OCI-LY7 (cell line): ENCODE measurements around the gene ZNF613. TPM values are rescaled to one million over a fixed set of nuclear protein-coding genes. Genes with fewer than 3 reads are reported as not detected.
"Not testable (repeated sequence)": the region's sequence is repeated elsewhere in the genome, so short reads cannot be mapped to it uniquely, and the experiment has no call there.

ENCODE experiments used
- BruUV-seq: library from RNA; stranded (reverse); fragments of 400-500 nt; replicated peaks from 2 replicates; lab custom pipeline; 2021; lab: Mats Ljungman, UMichigan
- CTCF ChIA-PET: fragments of 300-600 bp; sonication (Branson Sonifier 250); formaldehyde crosslinking; loops from one replicate; lab custom pipeline; 2022; ENCODE audit warnings: antibody characterized with exemption; ENCODE audit not compliant: unreplicated experiment; lab: Charles Lee
- POLR2A ChIA-PET: fragments of 300-600 bp; sonication (Branson Sonifier 250); formaldehyde crosslinking; loops from one replicate; lab custom pipeline; 2022; ENCODE audit warnings: antibody characterized with exemption; lab: Charles Lee
- DNase-seq: peaks from one replicate; pipeline ENCODE4 v3.0.0-alpha.2; 2015; ENCODE audit warnings: low spot score
- H2AFZ ChIP-seq: fragments of 200-600 bp; sonication (generic), shearing (Covaris generic); 2 replicates; pipeline ENCODE4 v1.6.1; 2014; ENCODE audit warnings: mild to moderate bottlenecking, antibody characterized with exemption, low read length, moderate library complexity
- H3K27ac ChIP-seq: fragments of 200-600 bp; sonication (generic); 2 replicates; pipeline ENCODE4 v1.5.1; 2014; ENCODE audit warnings: mixed run types, low read depth, mild to moderate bottlenecking, moderate library complexity, low read length, inconsistent platforms; ENCODE audit not compliant: poor library complexity, severe bottlenecking
- H3K36me3 ChIP-seq: fragments of 200-600 bp; sonication (generic); 2 replicates; pipeline ENCODE4 v1.6.1; 2014; ENCODE audit warnings: mild to moderate bottlenecking, antibody characterized with exemption, low read length, moderate library complexity, mixed read lengths; ENCODE audit not compliant: insufficient read depth
- H3K4me1 ChIP-seq: fragments of 200-600 bp; sonication (generic); 2 replicates; pipeline ENCODE4 v1.5.1; 2014; ENCODE audit warnings: mild to moderate bottlenecking, low read length; ENCODE audit not compliant: insufficient read depth, poor library complexity, severe bottlenecking
- H3K4me2 ChIP-seq: fragments of 200-600 bp; sonication (generic); 2 replicates; pipeline ENCODE4 v1.6.1; 2014; ENCODE audit warnings: mild to moderate bottlenecking, low read length
- H3K4me3 ChIP-seq: fragments of 200-600 bp; sonication (generic); 2 replicates; pipeline ENCODE4 v1.5.1; 2014; ENCODE audit warnings: mild to moderate bottlenecking, low read depth, low read length; ENCODE audit not compliant: poor library complexity, severe bottlenecking
- H3K79me2 ChIP-seq: fragments of 200-600 bp; sonication (generic); 2 replicates; pipeline ENCODE4 v1.6.1; 2016; ENCODE audit warnings: low read depth, mild to moderate bottlenecking, low read length, moderate library complexity, mixed read lengths; ENCODE audit not compliant: insufficient read depth
- H3K9me2 ChIP-seq: fragments of 200-600 bp; sonication (generic); 2 replicates; pipeline ENCODE4 v1.6.1; 2016; ENCODE audit warnings: mild to moderate bottlenecking, low read length, mixed read lengths; ENCODE audit not compliant: insufficient read depth
- H3K9me3 ChIP-seq: fragments of 200-600 bp; sonication (generic); 2 replicates; pipeline ENCODE4 v1.6.1; 2014; ENCODE audit warnings: mild to moderate bottlenecking, mixed run types, low read length, mixed read lengths
- H4K20me1 ChIP-seq: fragments of 200-600 bp; sonication (generic); 2 replicates; pipeline ENCODE4 v1.6.1; 2014; ENCODE audit warnings: mild to moderate bottlenecking, antibody characterized with exemption, low read length, moderate library complexity, mixed read lengths; ENCODE audit not compliant: insufficient read depth
- CTCF ChIP-seq: fragments of 200-600 bp; sonication (generic); conservative IDR thresholded peaks from 2 replicates; pipeline ENCODE4 v1.5.1; 2014; ENCODE audit warnings: mild to moderate bottlenecking, antibody characterized with exemption, low read length, moderate library complexity, mixed read lengths
- EZH2phosphoT487 ChIP-seq: fragments of 200-600 bp; sonication (generic); IDR thresholded peaks from 2 replicates; pipeline ENCODE4 v1.6.1; 2018; ENCODE audit warnings: low read depth, borderline replicate concordance, mild to moderate bottlenecking, mixed run types, antibody characterized with exemption, low read length, moderate library complexity, mixed read lengths
- intact Hi-C: fragments of 100-400 bp; cut with micrococcal nuclease; formaldehyde crosslinking; loops from one replicate; pipeline ENCODE4 v1.10.0; 2022; ENCODE audit not compliant: unreplicated experiment
- total RNA-seq, 2 experiments: library from RNA; depleted of rRNA in 1 of 2; stranded (reverse); fragments of >200 nt in 1 of 2; shearing (Covaris generic) in 1 of 2; gene quantifications; 2 replicates each; pipeline ENCODE4 v1.2.3, GENCODE V29; 2014 to 2022

Gene ZNF613
- total RNA-seq, 2 experiments from 2014 or later = 4.5 to 10.0 TPM

GRCh38 chr19:51959791-51960190 lies 32.5 kb downstream of the ZNF613 start:
- H3K36me3 ChIP-seq = peaks cover 7% of the 10 kb centered on the region; the same call in 1 of the 2 replicates
- TF ChIP-seq EZH2phosphoT487 (no peak), CTCF (no peak)
- H3K4me2 ChIP-seq = no peak overlapping the region
- no peaks in the 10 kb centered on the region for H4K20me1 ChIP-seq
- no peak for DNase-seq
- CTCF ChIA-PET = no interaction called here
- no peaks in the 10 kb centered on the region for H3K79me2 ChIP-seq
- no peaks in the 10 kb centered on the region for H3K9me2 ChIP-seq
- H2AFZ ChIP-seq = no peak overlapping the region
- POLR2A ChIA-PET = no interaction called here
- no TSS peak for BruUV-seq
- H3K9me3 ChIP-seq = no peaks in the 10 kb centered on the region
- H3K4me3 ChIP-seq = no peak overlapping the region
- H3K4me1 ChIP-seq = no peaks in the 10 kb centered on the region
- intact Hi-C loops = no loop called here
- H3K27ac ChIP-seq = no peak overlapping the region

- H3K4me1 ChIP-seq, H3K4me2 ChIP-seq, H3K4me3 ChIP-seq, intact Hi-C loops, H3K9me3 ChIP-seq, DNase-seq, BruUV-seq, H3K27ac ChIP-seq, H2AFZ ChIP-seq, CTCF ChIA-PET, H4K20me1 ChIP-seq, H3K9me2 ChIP-seq, H3K79me2 ChIP-seq, POLR2A ChIA-PET: not testable (repeated sequence)
- peaks cover 16% of the 10 kb centered on the region for H3K36me3 ChIP-seq
Measured at GRCh38 chr19:51960621-51961233, 33.5 kb downstream of the ZNF613 start.

DNA sequence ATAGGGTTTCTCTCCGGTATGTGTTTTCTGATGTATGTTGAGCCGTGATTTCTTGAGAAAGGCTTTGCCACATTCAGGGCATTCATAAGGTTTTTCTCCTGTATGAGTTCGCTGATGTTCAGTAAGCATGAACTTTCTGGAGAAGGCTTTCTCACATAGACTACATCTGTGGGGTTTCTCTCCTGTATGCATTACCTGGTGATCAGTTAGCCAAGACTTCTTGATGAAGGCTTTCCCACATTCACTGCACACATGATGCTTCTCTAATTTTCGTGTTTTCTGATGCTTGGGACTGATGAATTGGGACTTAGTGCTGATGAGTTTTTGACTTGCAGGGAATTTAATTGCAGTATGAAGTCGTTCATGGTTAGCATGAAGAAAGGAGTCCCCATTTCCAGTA lies 38.3 kb downstream of the ZNF613 start:
- peaks cover 3% of the 10 kb centered on the region for H3K9me3 ChIP-seq
- no peaks in the 10 kb centered on the region for H3K4me1 ChIP-seq
- CTCF ChIA-PET = no interaction called here
- no peak overlapping the region for H3K4me2 ChIP-seq
- no TSS peak for BruUV-seq
- H3K27ac ChIP-seq = no peak overlapping the region
- H3K9me2 ChIP-seq = no peaks in the 10 kb centered on the region
- peaks cover 57% of the 10 kb centered on the region for H3K36me3 ChIP-seq
- no peaks in the 10 kb centered on the region for H4K20me1 ChIP-seq
- POLR2A ChIA-PET = no interaction called here
- no peak for TF ChIP-seq EZH2phosphoT487
- TF ChIP-seq CTCF = no peak
- intact Hi-C loops = no loop called here
- no peak overlapping the region for H2AFZ ChIP-seq
- no peak for DNase-seq
- H3K79me2 ChIP-seq = no peaks in the 10 kb centered on the region
- no peak overlapping the region for H3K4me3 ChIP-seq
